Heart left ventricle (tissue), 16 donors: ENCODE data around the gene CPM. TPM values are rescaled to one million over a fixed set of nuclear protein-coding genes. Genes with fewer than 3 reads are reported as not detected.

Experiments used
- ATAC-seq, 4 donors: fragments of 200-7000 bp; cut with Tn5 transposase; one replicate each; pipeline ENCODE4 v1.9.1; 2020 to 2022; ENCODE audit warnings: moderate library complexity in 4 of 4, mild to moderate bottlenecking in 3 of 4, moderate number of reproducible peaks in 1 of 4
- DNase-seq, 5 donors: peaks; one replicate each; pipeline ENCODE4 v3.0.0-alpha.2; 2020
- H3K27ac ChIP-seq, 12 donors: fragments of 200-600 bp; sonication (generic) in 4 of 12; one replicate each; pipeline versions ENCODE4 v1.5.0 to v1.8.0; 2016 to 2022; ENCODE audit warnings: mild to moderate bottlenecking in 2 of 12
- H3K27me3 ChIP-seq, 9 donors: fragments of 200-600 bp; sonication (generic) in 2 of 9; one replicate each; pipeline versions ENCODE4 v1.5.1 to v1.8.0; 2016 to 2022; ENCODE audit warnings: mild to moderate bottlenecking in 3 of 9
- H3K36me3 ChIP-seq, 9 donors: fragments of 200-600 bp; sonication (generic) in 2 of 9; one replicate each; pipeline versions ENCODE4 v1.5.0 to v1.8.0; 2018 to 2022; ENCODE audit warnings: mild to moderate bottlenecking in 2 of 9
- H3K4me1 ChIP-seq, 12 donors: fragments of 200-600 bp; sonication (generic) in 4 of 12; one replicate each; pipeline versions ENCODE4 v1.5.0 to v1.8.0; 2016 to 2022; ENCODE audit warnings: mild to moderate bottlenecking in 3 of 12
- H3K4me3 ChIP-seq, 12 donors: fragments of 200-600 bp; sonication (generic) in 4 of 12; one replicate each; pipeline versions ENCODE4 v1.5.0 to v1.8.0; 2017 to 2022; ENCODE audit warnings: mild to moderate bottlenecking in 9 of 12, moderate library complexity in 4 of 12
- H3K9me3 ChIP-seq, 12 donors: fragments of 200-600 bp; sonication (generic) in 4 of 12; one replicate each; pipeline versions ENCODE4 v1.5.0 to v1.8.0; 2016 to 2022; ENCODE audit warnings: mild to moderate bottlenecking in 1 of 12
- CTCF ChIP-seq, 12 donors: fragments of 200-600 bp; sonication (generic) in 4 of 12; IDR thresholded peaks; one replicate each; pipeline versions ENCODE4 v1.5.0 to v1.8.0; 2018 to 2022; ENCODE audit warnings: antibody characterized with exemption in 12 of 12, mild to moderate bottlenecking in 5 of 12
- POLR2A ChIP-seq, 2 donors: fragments of 450-650 bp; IDR thresholded peaks; one replicate each; pipeline ENCODE4 v1.6.1; 2017; ENCODE audit warnings: antibody characterized with exemption in 2 of 2, mild to moderate bottlenecking in 2 of 2, moderate library complexity in 2 of 2
- WGBS, 4 donors: extraction: QIAGEN DNeasy Blood & Tissue Kit in 2 of 4; methylation state at CpG; one replicate each; pipeline versions ENCODE4 v1.1.5 to v1.1.7; 2013 to 2018; 5-methylcytosine and 5-hydroxymethylcytosine counted together
- intact Hi-C, 10 donors: fragments of 100-400 bp; cut with DNase I; formaldehyde crosslinking; loops; one replicate each; pipeline versions ENCODE4 v1.11.1 to v1.14.2; 2022
- polyA plus RNA-seq, 2 donors: library from polyadenylated mRNA; stranded (reverse); fragments of 200-250 nt; gene quantifications; one replicate each; pipeline ENCODE4 v1.2.3, GENCODE V29; 2013
- total RNA-seq, 9 donors: library from RNA; depleted of rRNA in 2 of 9; stranded (reverse); fragments of >200 nt in 2 of 9; fragmentation: NEBNext Ultra II Directional in 3 of 9; extraction: Animal tissue kit (Norgen Biotek cat#: 25700) in 3 of 9; gene quantifications; one replicate each; pipeline versions ENCODE4 v1.1.0 to v1.2.4, GENCODE V29; 2016 to 2023
- donor health status: ischemic (EF 13 %, LVEDD 7.1; RV severe dilation, severe dysfunction).
- donor health status: healthy with polysubstance abuse.
- donor health status: DM: no; HTN: yes; CAD: no.
- donor health status: DM: no; HTN: no; CAD: no.
- donor health status: ischemic (EF 25% LVEDD 6.9; RV normal size, moderate dysfunction).
- donor health status: ischemic (EF 25% LVEDD 5.7; RV mildly dilated, moderate dysfunction).
- donor health status: healthy.
- donor health status: DM: yes; HTN: yes; CAD: no.
- donor health status: ischemic (EF 35%, LVEDD 5.7; RV mildly dilated, moderate dysfunction).
- donor health status: nonischemic (EF 11% LVEDD 7.7; RV severe dilation, severe dysfunction).
- donor health status: DM: yes; HTN: yes; CAD: no.
- donor health status: PGD.
- donor health status: ischemic (EF 29% LVEDD 5.4; RV normal size, mild dysfunction).
- donor health status: nonischemic (EF 23%, LVEDD 6.1; RV moderate dilation, normal function).

Gene CPM
- total and polyA plus RNA-seq, 11 donors: 2.0 to 25.4 (median 8.8) TPM

- DNase-seq (no peak), ATAC-seq (no peak)
- Histone ChIP-seq H3K27ac (no peak overlapping the region), H3K27me3 (no peaks in the 10 kb centered on the region), H3K9me3 (no peaks in the 10 kb centered on the region), H3K4me3 (no peak overlapping the region), H3K4me1 (no peaks in the 10 kb centered on the region), H3K36me3 (peaks cover 0 to 11% (median 0%) of the 10 kb centered on the region in 9 donors)
- intact Hi-C loops: loop anchor here in 6 of 10 donors (2.0 to 10.0 kb wide), 5 partner anchors 73 to 393 kb away; partner anchors contain the start of gene CPM (in 1 of the 6)
- WGBS, 4 donors: 85 to 98% (median 94%) methylated on average over 3 of the region's 3 CpGs
- no peak for TF ChIP-seq CTCF (IDR thresholded peaks at IDR 0.05)
- TF ChIP-seq POLR2A (IDR thresholded peaks at IDR 0.05): no peak
Observed at GRCh38 chr12:68861890-68862289, 71.1 kb downstream of the CPM start.

- peaks cover 0 to 6% (median 0%) of the 10 kb centered on the region in 9 donors for H3K36me3 ChIP-seq
- no peak overlapping the region for H3K4me3 ChIP-seq
- WGBS, 4 donors: 72 to 78% (median 76%) methylated on average over 3 of the region's 3 CpGs
- no peak overlapping the region for H3K27ac ChIP-seq
- intact Hi-C loops: no loop called here
- no peaks in the 10 kb centered on the region for H3K4me1 ChIP-seq
- no peaks in the 10 kb centered on the region for H3K9me3 ChIP-seq
- ATAC-seq: no peak
- DNase-seq: no peak
- no peak for TF ChIP-seq POLR2A (IDR thresholded peaks at IDR 0.05)
- TF ChIP-seq CTCF (IDR thresholded peaks at IDR 0.05): no peak
- H3K27me3 ChIP-seq: no peaks in the 10 kb centered on the region
Observed at GRCh38 chr12:68856510-68856909, 76.5 kb downstream of the CPM start.

GRCh38 chr12:68855771-68856170 lies 77.2 kb downstream of the CPM start:
- DNase-seq (no peak), ATAC-seq (no peak)
- intact Hi-C loops: no loop called here
- Histone ChIP-seq H3K4me1 (no peaks in the 10 kb centered on the region), H3K27me3 (no peaks in the 10 kb centered on the region), H3K36me3 (peaks cover 0 to 6% (median 0%) of the 10 kb centered on the region in 9 donors), H3K4me3 (no peak overlapping the region), H3K27ac (no peak overlapping the region), H3K9me3 (no peaks in the 10 kb centered on the region)
- TF ChIP-seq POLR2A (IDR thresholded peaks at IDR 0.05) (no peak), CTCF (IDR thresholded peaks at IDR 0.05) (no peak)
- 95 to 98% (median 96%) methylated on average over 8 of the region's 8 CpGs for WGBS, 4 donors

GRCh38 chr12:68855111-68855510 lies 77.9 kb downstream of the CPM start:
- DNase-seq (no peak), ATAC-seq (no peak)
- Histone ChIP-seq H3K4me3 (no peak overlapping the region), H3K27ac (no peak overlapping the region), H3K27me3 (no peaks in the 10 kb centered on the region), H3K36me3 (peaks cover 0 to 6% (median 0%) of the 10 kb centered on the region in 9 donors), H3K9me3 (no peaks in the 10 kb centered on the region), H3K4me1 (no peaks in the 10 kb centered on the region)
- no peak for TF ChIP-seq POLR2A (IDR thresholded peaks at IDR 0.05)
- no peak for TF ChIP-seq CTCF (IDR thresholded peaks at IDR 0.05)
- 87 to 94% (median 91%) methylated on average over 3 of the region's 3 CpGs for WGBS, 4 donors
- intact Hi-C loops: no loop called here
